Heart left ventricle (tissue), 13 donors: ENCODE data around the gene TMBIM4.

Experiments used
- POLR2A ChIP-seq, 2 donors: fragments of 450-650 bp; IDR thresholded peaks; one replicate each; pipeline ENCODE4 v1.6.1; 2017; ENCODE audit warnings: antibody characterized with exemption in 2 of 2, mild to moderate bottlenecking in 2 of 2, moderate library complexity in 2 of 2
- TF ChIP-seq, protein P1 (sequence below), 12 donors: fragments of 200-600 bp; sonication (generic) in 4 of 12; IDR thresholded peaks; one replicate each; pipeline versions ENCODE4 v1.5.0 to v1.8.0; 2018 to 2022; ENCODE audit warnings: antibody characterized with exemption in 12 of 12, mild to moderate bottlenecking in 5 of 12
- donor health status: ischemic (EF 13 %, LVEDD 7.1; RV severe dilation, severe dysfunction).
- donor health status: DM: no; HTN: yes; CAD: no.
- donor health status: DM: no; HTN: no; CAD: no.
- donor health status: ischemic (EF 25% LVEDD 6.9; RV normal size, moderate dysfunction).
- donor health status: ischemic (EF 25% LVEDD 5.7; RV mildly dilated, moderate dysfunction).
- donor health status: ischemic (EF 35%, LVEDD 5.7; RV mildly dilated, moderate dysfunction).
- donor health status: nonischemic (EF 11% LVEDD 7.7; RV severe dilation, severe dysfunction).
- donor health status: DM: yes; HTN: yes; CAD: no.
- donor health status: PGD.
- donor health status: ischemic (EF 29% LVEDD 5.4; RV normal size, mild dysfunction).
- donor health status: nonischemic (EF 23%, LVEDD 6.1; RV moderate dilation, normal function).

DNA sequence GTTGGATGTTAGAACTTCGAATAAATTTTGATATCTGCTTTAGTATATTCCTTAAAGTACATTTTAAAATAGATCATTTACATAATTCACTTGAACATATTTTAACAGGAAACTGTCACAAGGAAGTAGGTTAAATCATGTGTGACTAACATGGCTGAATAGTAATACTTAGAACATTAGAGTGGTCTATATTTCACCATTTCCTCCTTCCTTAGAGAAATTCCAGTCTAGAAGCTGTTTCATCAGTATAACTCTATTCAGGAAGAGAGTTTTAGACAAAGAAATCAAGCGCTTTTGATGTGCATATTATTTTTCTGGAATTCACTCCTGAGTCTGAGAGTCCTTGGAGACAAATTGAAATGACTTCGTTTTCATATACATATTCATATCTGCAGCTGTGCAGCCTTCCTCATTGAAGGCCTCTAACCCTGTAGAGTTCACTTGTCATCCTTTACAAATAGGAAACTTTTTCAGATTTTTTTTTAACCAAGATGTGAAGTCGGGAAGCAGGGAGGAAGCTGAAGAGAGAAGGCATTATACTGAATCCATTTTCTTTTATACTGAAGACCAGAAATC is 47.6 kb upstream of the TMBIM4 start:
- TF ChIP-seq POLR2A (IDR thresholded peaks at IDR 0.05) = no peak
- TF ChIP-seq, protein P1, sequence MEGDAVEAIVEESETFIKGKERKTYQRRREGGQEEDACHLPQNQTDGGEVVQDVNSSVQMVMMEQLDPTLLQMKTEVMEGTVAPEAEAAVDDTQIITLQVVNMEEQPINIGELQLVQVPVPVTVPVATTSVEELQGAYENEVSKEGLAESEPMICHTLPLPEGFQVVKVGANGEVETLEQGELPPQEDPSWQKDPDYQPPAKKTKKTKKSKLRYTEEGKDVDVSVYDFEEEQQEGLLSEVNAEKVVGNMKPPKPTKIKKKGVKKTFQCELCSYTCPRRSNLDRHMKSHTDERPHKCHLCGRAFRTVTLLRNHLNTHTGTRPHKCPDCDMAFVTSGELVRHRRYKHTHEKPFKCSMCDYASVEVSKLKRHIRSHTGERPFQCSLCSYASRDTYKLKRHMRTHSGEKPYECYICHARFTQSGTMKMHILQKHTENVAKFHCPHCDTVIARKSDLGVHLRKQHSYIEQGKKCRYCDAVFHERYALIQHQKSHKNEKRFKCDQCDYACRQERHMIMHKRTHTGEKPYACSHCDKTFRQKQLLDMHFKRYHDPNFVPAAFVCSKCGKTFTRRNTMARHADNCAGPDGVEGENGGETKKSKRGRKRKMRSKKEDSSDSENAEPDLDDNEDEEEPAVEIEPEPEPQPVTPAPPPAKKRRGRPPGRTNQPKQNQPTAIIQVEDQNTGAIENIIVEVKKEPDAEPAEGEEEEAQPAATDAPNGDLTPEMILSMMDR (IDR thresholded peaks at IDR 0.05) = no peak
